ENCODE measurements around the gene ZNF77.

DNA sequence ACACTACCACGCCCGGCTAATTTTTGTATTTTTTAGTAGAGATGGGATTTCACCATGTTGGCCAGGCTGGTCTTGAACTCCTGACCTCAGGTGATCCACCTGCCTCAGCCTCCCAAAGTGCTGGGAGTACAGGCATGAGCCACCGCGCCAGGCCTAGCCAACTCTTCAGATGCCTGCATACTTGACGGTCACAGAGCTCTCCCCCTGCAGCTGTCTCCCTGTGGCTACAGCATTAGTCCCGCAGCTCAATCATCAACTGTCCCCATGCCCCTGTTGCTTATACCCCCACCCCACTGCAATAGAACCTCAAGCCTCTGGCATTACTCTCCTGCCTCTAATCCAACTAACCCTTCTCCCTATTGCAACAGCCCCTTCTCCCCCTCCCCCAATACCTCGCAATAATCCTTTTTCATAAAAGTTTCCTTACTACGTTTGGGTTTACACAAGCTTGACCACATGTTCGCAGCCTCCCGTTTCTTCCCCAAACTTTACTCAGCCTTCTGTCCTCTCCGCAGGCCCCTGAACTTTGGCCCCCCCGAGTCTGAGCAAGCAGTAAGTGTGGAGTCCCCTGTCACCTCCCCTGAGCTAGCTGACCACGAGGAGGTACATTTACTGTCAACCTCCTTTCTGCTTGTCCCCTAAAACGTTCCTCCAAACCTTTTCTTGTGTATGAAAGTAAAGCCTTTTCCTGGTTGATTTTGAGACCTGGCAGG lies 1.7 kb downstream of the ZNF77 start:
- TF ChIP-seq FOXM1 (IDR thresholded peaks at IDR 0.05; ENCODE audit: borderline replicate concordance) (no peak), SP1 (IDR thresholded peaks at IDR 0.05) (no peak), FOXA1 (IDR thresholded peaks at IDR 0.05) (no peak), SUZ12 (IDR thresholded peaks at IDR 0.05) (no peak), FOXK2 (IDR thresholded peaks at IDR 0.05) (no peak), CTBP1 (IDR thresholded peaks at IDR 0.05; ENCODE audit: borderline replicate concordance) (no peak), NFRKB (IDR thresholded peaks at IDR 0.05) (no peak)
